C1 segment of cervical spinal cord (tissue), 14 donors: Measurements from ENCODE around the gene ASB13.

ENCODE experiments used
- DNase-seq, 14 donors: peaks; one replicate each; lab custom pipeline; 2025; lab: John Stamatoyannopoulos, UW

The ASB13 gene

DNA sequence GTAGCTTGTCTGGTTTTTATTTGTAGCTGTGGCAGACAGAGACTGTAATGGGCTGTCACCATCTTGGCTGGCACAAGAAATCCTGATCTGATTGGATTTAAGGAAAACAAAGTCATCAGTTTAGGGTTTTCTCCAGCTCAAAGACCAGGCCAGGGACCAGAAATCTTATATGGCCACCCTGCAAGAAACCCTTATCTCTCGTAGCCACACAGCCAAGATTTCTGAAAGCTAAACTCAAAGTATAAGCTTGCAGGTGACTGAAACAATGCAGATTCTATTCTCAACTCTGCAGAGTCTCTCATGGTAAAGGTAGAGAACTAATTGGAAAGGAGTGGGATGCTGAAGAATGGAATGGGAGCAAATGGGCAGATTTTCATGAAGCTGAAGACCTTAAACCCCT lies 3.2 kb upstream of the ASB13 start:
- DNase-seq, result no peak

DNA sequence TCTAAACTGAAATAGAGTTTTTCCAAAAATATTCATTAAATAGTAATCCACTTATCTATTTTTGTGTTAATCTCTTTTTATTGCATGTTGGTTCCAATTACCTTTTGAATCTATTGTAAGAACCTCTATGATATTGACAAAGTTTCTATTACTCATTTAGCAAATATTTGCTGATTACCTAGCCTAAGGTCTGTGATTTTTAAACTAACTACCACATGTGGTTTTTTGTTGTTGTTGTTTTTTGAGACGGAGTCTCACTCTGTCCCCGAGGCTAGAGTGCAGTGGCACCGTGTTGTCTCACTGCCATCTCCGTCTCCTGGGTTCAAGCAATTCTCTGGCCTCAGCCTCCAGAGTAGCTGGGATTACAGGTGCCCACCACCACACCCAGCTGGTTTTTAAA lies 2.0 kb upstream of the ASB13 start:
- DNase-seq, result no peak

DNA sequence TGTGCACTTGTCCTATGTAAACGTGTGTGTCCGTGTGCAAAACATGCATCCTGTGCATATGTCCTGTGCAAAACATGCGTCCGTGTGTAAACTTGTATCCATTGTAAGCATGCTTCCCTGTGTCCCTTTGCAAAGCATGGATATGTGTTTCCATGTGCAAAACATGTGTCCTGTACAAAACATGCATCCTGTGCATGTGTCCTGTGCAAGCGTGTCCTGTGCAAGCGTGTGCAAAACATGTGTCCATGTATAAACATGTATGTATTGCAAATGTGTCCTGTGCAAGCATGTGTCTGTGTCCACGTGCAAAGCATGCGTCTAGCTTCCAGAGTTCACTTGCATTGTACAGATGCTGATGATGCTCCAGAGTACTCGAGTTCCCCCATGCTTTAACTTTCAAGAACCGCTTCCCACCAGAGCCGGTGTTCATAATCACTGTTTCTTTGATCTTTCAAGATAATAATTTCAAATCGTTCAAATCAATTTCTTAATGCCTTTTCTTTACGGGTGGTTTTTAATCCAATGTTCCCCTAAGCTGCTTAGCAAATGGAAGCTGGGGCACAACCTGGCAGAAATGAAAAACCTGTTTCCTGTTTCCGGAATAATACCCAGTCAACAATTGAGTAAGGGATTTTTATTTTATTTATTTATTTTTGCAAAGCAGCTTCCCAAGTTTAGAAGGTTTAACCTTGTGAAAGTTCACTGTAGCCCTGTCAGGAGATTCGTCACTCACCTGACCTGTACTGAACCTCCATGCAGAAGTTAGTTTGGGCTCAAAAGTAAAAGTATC lies 641 bp upstream of the ASB13 start:
- no peak for DNase-seq

DNA sequence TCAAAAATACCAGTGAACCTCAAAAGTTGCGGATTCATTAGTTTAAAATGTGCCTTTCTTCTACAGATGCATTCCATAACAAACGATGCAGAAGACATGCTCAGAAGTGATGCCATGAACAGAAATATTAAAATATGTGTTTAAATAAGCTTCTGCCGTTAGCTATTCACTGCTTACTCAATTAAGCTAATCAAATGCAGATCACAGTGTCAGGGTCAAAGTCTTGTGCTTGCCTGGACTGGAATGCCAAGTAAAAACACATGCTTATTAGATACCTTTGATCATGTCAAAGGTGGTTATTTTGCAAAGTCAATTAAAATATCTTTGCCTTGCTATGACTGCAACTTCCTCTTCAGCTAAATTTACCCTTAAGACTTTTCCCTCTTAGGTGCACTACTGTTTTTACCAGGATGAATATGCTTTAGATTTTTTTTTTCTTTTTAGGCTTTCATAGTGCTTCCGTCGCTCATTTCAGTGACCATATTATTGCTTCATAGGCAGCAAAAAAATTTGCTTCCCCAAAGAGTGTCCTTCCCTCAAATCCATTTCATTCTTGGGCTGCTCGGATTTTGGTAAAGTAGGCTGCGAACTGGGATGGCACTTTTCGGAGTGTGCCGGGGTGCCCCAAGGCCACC lies 905 bp downstream of the ASB13 start:
- no peak for DNase-seq

DNA sequence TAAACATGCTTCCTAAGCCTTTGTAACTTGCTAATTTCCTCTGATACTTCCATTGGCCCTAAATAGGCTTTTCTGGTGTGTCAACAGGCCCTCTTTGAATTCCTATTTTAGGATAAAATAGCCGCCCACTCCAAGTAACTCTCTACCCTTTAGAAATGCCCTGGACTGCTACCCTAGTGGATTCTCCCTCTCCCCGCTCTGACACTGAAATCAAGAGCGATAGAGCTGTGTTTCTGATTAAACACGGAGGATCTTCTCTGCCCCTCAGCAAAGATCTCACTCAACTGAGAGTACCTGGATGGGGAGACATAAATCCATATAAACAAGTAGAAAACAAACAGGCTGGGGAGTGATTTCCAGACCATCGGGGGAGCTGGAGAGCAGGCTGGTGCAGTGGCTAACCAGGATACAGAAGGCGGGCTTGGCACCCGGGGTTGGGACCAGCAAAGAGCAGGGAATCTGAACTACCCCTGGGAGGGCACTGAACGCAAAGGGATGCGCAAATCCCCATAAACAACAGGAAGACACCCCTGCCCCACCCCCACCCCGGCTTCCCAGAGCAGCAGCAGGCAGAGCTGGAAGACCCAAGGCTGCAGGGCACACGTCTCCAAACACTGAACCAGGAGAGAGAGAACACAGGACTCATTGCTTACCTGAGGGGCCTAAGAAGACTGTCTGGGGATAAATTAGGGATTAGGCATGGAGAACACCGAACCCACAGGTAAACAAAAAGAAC lies 2.5 kb downstream of the ASB13 start:
- no peak for DNase-seq

DNA sequence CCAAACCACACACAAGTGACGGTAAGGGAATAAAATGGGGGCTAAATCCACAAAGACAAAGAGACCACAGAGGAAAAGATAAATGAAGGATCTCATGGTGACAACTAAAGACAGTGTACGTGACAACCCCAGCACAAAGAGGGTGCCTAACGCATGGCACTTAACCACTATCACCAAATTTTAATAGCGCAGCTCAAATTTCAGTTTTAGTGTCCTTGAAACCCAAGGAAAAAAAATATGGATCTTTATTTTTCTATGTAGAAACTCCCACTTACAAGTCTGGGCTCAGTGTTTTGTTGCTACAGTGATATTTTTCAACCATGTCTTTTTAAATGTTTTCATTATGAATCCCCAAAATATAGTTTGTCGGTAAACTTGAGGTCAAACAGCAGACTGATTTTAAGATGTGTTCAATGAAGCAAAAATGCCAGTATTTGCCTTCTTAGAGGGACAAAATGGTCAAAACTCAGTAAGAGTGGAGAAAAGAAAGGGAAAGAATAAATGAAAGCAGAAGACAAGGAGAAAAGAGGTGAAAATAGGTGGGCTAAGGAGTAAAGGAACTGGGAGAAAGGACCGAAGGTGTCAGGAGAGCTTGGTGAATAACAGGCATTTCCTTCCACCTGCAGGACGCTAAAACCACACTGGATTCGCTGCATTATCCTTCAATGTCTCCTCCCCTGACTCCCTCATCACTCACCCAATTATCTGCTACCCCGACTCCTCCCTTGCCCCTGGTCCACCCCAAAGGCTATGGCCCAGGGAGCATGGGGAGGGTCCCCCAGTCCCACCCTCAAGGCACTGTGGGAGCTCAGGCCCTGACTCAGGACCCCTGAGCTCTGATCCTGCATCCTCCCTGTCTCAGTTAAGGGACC lies 3.5 kb downstream of the ASB13 start:
- no peak for DNase-seq

DNA sequence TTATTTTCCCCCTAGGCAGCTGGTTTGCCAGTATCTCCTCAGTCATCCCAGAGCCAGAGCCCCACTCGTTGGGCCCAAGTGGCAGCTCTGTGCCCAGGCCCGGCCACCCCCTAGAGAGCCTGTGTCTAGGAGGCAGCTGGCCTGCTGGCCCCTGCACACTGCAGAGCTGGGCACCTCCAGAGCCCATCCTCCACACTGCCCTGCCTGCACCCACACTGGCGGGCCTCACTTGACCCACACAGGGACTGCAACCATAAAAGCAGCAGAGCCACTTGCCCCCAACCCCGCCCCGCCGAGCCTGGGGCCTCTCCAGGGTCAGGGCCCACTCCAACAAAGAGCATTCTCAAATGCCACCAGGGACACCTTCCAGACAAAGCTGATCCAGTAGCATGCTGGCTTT lies 5.4 kb downstream of the ASB13 start:
- peak in 3 of 14 donors; percentile 2 to 33 (median 23) for DNase-seq

DNA sequence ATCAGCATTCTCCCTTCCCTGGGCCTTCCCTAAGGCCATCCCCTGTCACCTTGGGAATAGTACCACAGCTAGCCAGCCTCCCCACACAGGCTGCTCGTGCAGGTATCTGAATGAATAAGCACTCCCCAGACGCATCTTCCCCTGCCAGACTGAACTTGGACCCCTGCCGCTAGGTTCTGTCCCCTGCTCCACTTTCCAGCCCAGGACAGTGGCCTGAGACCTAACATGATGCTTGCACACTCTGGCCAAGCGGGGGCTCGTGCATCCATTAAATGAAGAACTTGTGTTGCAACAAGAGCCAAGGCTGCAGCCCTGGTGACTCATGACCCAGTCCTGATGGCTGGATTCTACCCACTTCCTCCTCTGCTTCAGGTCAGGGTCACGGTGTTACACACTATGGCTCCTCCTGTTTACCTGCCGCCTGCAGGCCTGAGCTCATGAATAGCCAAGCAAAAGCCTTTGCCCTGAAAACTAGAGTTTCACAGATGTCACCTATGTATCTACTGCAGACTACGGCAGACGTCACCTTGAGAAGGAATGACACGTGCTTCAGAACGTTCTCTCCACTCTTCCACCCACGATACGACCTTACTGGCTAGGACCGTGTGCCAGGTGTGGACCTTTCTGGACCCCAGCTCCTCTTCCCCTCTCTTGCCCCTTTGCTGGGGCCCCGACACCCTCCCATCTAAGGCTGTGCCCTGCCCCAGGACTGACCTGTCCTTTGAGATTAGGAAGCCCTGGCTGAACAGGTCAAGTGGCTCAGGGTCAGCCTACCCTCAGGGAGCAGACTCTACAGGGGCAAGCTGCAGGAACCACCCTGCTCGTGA lies 6.5 kb downstream of the ASB13 start:
- DNase-seq, result peak in 1 of 14 donors; percentile 39

DNA sequence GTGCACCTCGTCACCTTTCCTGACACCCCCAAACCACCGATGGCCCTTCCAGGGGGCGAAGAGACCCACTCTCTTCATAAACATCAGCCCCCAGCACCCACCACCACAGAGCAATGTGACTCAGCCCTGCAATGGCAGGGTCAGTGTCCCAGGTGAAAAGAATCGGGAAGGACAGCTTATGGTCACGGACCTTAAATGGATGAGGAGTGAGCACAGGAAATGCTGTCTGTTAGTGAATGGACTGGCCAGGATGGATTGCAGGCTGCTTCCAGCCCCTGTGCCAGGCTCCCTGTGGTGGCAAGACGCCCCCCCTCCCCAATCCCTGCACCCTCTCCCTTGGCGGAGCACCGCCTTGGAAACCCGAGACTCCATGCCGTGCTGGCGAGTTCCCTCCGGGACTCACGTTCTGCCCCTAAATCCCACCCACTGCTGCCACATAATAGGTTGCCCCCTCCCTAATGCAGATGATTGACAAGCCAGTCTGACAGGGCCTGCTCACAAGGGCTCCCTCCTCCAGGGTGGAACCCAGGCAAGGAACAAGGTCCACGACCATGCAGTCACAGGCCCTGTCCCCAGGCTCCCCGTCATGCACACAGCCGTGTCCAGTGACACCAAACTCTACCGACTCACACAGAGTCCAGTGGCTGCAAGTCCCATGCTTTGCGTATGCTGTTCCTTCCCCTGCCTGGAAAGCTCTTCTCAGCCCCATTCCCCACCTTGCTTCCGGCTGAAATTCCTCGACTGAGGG lies 7.3 kb downstream of the ASB13 start:
- no peak for DNase-seq

DNA sequence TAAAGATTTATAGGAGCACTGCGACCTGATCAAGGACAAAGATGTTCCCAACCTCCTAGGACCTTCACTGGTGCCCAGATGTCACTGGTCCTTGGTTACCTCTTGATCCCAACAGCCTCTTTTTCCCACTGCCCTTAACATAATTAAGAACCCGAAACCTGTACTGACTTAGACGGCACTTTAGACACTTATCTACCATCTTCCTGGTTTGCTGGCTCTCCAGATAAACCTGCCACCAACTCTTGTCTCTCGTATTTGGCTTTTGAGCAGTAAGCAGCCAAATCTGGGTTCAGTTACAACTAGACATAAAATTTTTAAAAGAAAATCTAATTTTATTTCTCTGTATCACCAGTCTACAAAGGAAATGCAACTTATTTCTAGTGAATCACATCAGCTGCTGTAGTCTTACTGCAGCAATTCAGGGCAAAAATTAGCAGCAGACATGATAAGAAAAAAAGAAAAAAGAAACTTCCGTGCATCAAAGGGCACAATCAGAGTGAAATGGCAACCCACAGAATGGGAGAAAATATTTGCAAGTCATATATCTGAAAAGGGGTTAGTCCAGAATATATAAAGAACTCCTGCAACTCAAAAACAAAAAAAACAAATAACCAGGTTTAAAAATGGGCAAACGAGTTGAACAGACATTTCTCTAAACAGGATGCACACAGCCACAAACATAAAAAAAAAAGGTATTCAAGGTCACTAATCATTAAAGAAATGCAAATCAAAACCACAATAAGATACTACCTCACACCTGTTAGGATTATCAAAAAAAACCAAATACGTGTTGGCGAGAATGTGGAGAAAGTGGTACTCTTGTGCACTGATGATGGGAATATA lies 9.4 kb downstream of the ASB13 start:
- DNase-seq, result no peak

DNA sequence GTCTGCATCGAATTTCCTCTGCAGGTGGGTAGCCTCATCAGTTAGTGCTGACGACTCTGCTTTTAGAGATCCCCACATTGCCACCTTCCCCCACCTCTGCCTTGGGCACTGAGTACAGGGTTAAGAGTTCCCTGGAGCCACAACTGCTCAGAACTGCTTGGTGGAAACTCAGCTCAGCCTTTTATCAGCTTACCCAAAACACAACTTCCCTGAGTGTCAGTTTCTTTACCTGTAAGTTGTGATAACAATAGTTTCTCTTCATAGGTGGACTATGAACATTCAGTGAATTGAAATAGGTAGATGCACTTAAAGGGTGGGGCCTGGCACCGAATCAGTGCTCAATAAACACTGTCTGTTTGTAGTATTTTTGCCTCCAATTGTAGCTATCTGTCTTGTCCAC lies 11.3 kb downstream of the ASB13 start:
- no peak for DNase-seq

DNA sequence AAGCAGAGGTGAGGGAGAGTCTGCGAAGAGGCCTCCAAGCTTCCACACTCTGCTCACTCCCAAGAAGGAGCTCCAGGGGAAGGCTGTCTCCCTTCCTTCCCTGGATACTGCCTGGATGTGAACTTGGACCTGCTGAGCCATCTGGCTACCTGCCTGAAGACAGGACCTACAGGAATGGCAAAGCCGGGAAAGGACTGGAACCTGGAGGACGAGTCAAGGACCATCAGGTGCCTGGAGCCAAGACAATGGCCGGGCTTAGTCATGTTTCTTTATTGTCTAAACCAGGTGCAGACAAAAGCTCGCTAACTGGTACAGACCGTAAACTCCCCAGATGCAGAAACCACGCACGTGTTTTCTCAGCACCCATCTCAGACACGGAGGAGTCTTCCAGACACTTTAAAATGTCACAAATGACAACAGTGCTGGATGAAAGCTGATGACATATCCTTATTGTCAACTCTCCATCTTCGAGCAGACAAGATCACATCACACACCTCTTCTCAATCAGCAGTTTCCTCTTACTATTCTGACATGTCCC lies 12.1 kb downstream of the ASB13 start:
- no peak for DNase-seq

DNA sequence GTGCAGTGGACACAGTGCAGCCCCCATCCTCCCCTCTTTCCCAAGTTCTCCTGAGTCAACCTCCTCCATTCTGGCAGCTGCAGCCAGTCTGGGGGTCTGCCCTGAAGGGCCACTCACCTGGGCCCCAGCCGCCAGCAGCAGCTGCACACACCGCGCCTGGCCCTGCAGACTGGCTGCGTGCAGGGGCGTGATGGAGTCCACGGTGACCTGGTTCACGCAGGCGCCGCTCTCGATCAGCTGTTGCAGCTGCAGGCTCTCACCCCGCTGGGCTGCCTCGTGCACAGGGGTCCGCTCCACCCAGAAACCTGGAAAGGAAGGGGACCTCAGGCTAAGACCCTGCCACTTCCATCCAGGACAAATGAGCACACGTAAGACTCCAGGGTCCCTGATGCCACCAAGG lies 13.6 kb downstream of the ASB13 start:
- DNase-seq, result no peak

DNA sequence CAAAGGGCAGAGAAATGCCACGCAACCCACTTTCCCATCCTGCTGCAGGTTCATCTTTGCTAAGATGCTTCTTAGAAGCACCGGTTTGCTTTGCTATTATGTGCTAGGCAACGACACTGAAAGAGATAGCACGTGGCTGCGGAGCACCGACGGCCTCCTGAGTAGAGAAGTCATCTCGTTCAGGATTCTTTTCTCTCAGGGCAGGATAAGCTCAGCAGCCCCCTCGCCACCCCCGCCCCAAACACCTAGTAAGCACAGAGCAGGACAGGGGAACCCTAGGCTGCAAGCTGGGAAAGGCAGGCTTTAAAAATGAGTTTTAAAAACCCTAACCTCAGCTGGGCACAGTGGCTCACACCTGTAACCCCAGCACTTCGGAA lies 15.0 kb downstream of the ASB13 start:
- DNase-seq, result no peak

DNA sequence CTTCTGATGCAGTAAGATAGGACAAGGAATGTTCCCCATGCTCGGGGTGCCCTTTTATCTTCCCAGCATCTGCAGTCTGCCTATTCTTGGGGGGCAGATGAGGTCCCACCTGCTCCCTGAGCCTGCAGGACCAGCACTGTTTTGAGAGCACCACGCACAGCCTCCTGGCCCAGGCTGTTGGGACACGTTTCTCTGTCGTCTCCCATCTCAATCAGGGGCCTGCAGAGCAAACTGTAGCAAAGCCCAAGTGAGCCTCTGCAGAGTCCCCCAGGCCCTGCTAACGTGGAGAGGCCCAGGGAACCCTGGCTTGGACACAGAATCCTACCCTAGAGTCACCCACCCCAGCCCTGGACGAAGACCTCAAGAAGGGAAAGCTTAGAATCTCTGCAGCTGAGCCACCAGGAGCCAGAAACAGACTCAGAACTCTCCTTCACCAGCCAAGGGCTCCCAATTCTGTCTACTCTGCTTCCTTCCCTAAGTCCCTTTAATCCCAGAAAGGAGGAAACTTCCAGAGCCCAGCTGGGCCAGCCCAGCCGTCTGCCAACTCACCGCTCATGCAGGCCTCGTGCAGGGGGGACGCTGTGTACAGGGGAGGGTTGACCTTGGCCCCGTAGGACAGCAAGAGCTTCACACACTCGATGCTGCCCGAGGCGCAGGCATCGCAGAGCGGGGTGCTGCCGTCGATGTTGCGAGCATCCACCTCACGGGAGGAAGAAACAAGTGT lies 15.6 kb downstream of the ASB13 start:
- DNase-seq, result no peak

DNA sequence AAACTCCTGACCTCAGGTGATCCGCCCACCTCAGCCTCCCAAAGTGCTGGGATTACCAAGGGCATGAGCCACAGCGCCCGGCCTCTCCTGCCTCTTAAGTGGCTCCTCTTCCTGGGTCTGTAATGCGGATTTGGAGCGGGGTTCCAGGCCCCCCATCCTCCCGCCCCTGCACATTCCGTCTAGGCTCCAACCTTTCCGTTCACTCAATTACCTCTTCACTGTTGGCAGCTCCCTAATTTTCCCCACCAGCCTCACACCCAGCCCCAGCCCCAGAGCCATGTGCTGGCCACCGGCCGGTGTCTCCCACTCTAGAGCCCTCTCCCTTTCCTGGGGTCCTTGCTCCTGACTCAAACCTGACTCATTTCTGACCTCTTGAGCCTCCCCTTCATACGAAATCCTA lies 16.6 kb downstream of the ASB13 start:
- DNase-seq, result no peak

DNA sequence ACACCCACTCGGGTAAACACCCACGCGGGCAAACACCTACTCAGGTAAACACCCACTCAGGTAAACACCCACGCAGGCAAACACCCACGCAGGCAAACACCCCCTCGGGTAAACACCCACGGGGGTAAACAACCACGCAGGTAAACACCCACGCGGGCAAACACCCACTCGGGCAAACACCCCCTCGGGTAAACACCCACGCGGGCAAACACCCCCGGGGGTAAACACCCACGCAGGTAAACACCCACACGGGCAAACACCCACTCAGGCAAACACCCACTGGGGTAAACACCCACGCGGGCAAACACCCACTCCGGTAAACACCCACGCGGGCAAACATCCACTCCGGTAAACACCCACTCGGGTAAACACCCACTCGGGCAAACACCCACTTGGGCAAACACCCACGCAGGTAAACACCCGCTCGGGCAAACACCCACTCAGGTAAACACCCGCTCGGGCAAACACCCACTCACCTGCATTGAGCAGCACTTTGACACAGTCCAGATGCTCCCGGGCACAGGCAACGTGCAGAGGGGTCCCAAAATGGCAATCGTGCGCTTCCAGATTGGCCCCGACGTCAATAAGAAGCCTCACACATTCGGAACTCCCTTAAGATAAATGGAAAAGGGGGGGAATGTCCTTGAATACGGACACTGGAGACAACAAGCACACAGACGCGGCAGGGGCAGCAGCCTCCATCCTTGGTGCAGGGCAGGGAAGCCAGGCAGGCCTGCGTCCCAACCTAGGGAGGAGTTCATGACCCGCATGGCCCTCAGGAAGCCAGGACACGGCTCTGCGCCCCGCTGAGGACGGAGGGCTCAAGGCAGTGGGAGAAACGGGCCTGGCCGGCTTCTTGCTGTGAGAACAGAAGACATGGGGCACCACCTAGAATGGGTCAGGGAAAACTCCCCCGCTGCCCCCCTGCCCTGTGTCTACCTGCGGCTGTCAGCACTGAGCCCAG lies 17.6 kb downstream of the ASB13 start:
- no peak for DNase-seq
